ENCODE data around the gene PRKAA1.

The PRKAA1 gene

GRCh38 chr5:40798012-40798800, at the start of gene PRKAA1:
Gene PRKAA1 (minus strand): TSS chr5:40798374. CDS start chr5:40798189, 185 bp downstream.
- DNase-seq, result peak; percentile 74

- no peak for DNase-seq
Measured at GRCh38 chr5:40847525-40847924, 49.4 kb upstream of the PRKAA1 start.

GRCh38 chr5:40846371-40846770, 48.2 kb upstream of the PRKAA1 start:
- DNase-seq, result no peak

- no peak for DNase-seq
Measured at GRCh38 chr5:40844565-40844964, 46.4 kb upstream of the PRKAA1 start.

GRCh38 chr5:40842351-40842750, 44.2 kb upstream of the PRKAA1 start:
- DNase-seq, result no peak

GRCh38 chr5:40841068-40841805, 43.1 kb upstream of the PRKAA1 start, which contains the start of gene CARD6:
Gene CARD6 (plus strand): TSS chr5:40841367. CDS start chr5:40841383, 16 bp downstream.
- DNase-seq, result no peak

- DNase-seq, result no peak
Measured at GRCh38 chr5:40838086-40838485, 39.9 kb upstream of the PRKAA1 start.

GRCh38 chr5:40834849-40835787, 36.9 kb upstream of the PRKAA1 start, which contains the start of gene RPL37:
Gene RPL37 (minus strand): TSS chr5:40835222. CDS start chr5:40835185, 37 bp downstream.
- DNase-seq, result peak; percentile 89

GRCh38 chr5:40834391-40834848, 36.2 kb upstream of the PRKAA1 start:
- no peak for DNase-seq

GRCh38 chr5:40833712-40834229, 35.6 kb upstream of the PRKAA1 start:
- no peak for DNase-seq

GRCh38 chr5:40832345-40832744, 34.2 kb upstream of the PRKAA1 start:
- DNase-seq, result no peak

- no peak for DNase-seq
Measured at GRCh38 chr5:40831346-40832210, 33.4 kb upstream of the PRKAA1 start.

- DNase-seq, result no peak
Measured at GRCh38 chr5:40829748-40830533, 31.8 kb upstream of the PRKAA1 start.

- no peak for DNase-seq
Measured at GRCh38 chr5:40828690-40829661, 30.8 kb upstream of the PRKAA1 start.

GRCh38 chr5:40828021-40828631, 30.0 kb upstream of the PRKAA1 start:
- peak; percentile 13 for DNase-seq

- no peak for DNase-seq
Measured at GRCh38 chr5:40827188-40827977, 29.2 kb upstream of the PRKAA1 start.

- DNase-seq, result no peak
Measured at GRCh38 chr5:40826489-40827187, 28.5 kb upstream of the PRKAA1 start.

All from DMS 273 treated with DMSO at 0.1 percent for 48 hours (cell line).